HG03439 (cell line): ENCODE measurements around the gene SYCE3.

Experiments used
- ATAC-seq: cut with Tn5 transposase; IDR thresholded peaks from one replicate; pipeline ENCODE4 v1.9.1; 2021; ENCODE audit warnings: mild to moderate bottlenecking, moderate library complexity; ENCODE audit not compliant: unreplicated experiment

SYCE3 gene

GRCh38 chr22:50576806-50577696 is 14.3 kb upstream of the SYCE3 start:
- no peak for ATAC-seq

- ATAC-seq: no peak
Observed at GRCh38 chr22:50576070-50576469, 13.4 kb upstream of the SYCE3 start.

GRCh38 chr22:50575426-50575941 is 12.8 kb upstream of the SYCE3 start:
- no peak for ATAC-seq

- ATAC-seq: no peak
Observed at GRCh38 chr22:50574383-50574755, 11.7 kb upstream of the SYCE3 start.

GRCh38 chr22:50573491-50574382 is 11.0 kb upstream of the SYCE3 start:
- ATAC-seq: no peak

- no peak for ATAC-seq
Observed at GRCh38 chr22:50572965-50573364, 10.2 kb upstream of the SYCE3 start.

GRCh38 chr22:50571264-50572175 is 8.8 kb upstream of the SYCE3 start:
- no peak for ATAC-seq

- no peak for ATAC-seq
Observed at GRCh38 chr22:50570861-50571260, 8.1 kb upstream of the SYCE3 start.

- no peak for ATAC-seq
Observed at GRCh38 chr22:50569896-50570535, 7.3 kb upstream of the SYCE3 start.

- ATAC-seq: no peak
Observed at GRCh38 chr22:50569041-50569459, 6.3 kb upstream of the SYCE3 start.

GRCh38 chr22:50568626-50569025 is 5.9 kb upstream of the SYCE3 start:
- ATAC-seq: no peak

GRCh38 chr22:50567721-50568252 is 5.1 kb upstream of the SYCE3 start:
- ATAC-seq: no peak

- ATAC-seq: no peak
Observed at GRCh38 chr22:50564289-50564688, 1.6 kb upstream of the SYCE3 start.

- ATAC-seq: no peak
Observed at GRCh38 chr22:50563413-50564160, 868 bp upstream of the SYCE3 start.

GRCh38 chr22:50561401-50562358 is 1.0 kb downstream of the SYCE3 start:
- no peak for ATAC-seq

- ATAC-seq: no peak
Observed at GRCh38 chr22:50560034-50560433, 2.7 kb downstream of the SYCE3 start.

GRCh38 chr22:50556703-50557102 is 6.0 kb downstream of the SYCE3 start:
- ATAC-seq: no peak

GRCh38 chr22:50553310-50553709 is 9.4 kb downstream of the SYCE3 start:
- ATAC-seq: no peak
